Mesothelial cell of epicardium (in vitro differentiated cells): ENCODE measurements around the gene HOMER3. TPM values are rescaled to one million over a fixed set of nuclear protein-coding genes. Genes with fewer than 3 reads are reported as not detected.
"Not testable (repeated sequence)": the region's sequence is repeated elsewhere in the genome, so short reads cannot be mapped to it uniquely, and the experiment has no call there.

ENCODE experiments used
- DNase-seq, 2 experiments: peaks; one replicate each; pipeline ENCODE4 v3.0.0; 2021; ENCODE audit warnings: low spot score in 2 of 2; ENCODE audit not compliant: unreplicated experiment in 2 of 2
- H3K27ac Mint-ChIP-seq: 2 replicates; pipeline ENCODE4 v1.8.0; 2021; ENCODE audit warnings: mixed read lengths
- H3K27me3 Mint-ChIP-seq: 2 replicates; pipeline ENCODE4 v1.8.0; 2021; ENCODE audit warnings: low read depth, mixed read lengths
- H3K36me3 Mint-ChIP-seq: 2 replicates; pipeline ENCODE4 v1.8.0; 2021; ENCODE audit warnings: mixed read lengths
- H3K4me1 Mint-ChIP-seq: 2 replicates; pipeline ENCODE4 v1.8.0; 2021; ENCODE audit warnings: mixed read lengths
- H3K4me3 Mint-ChIP-seq: 2 replicates; pipeline ENCODE4 v1.8.0; 2021; ENCODE audit warnings: mild to moderate bottlenecking, moderate library complexity, mixed read lengths
- H3K9me3 Mint-ChIP-seq: 2 replicates; pipeline ENCODE4 v1.8.0; 2021; ENCODE audit warnings: mixed read lengths
- CTCF ChIP-seq: fragments of 200-600 bp; sonication (generic); IDR thresholded peaks from one replicate; pipeline ENCODE4 v1.5.0; 2021; ENCODE audit warnings: antibody characterized with exemption; ENCODE audit not compliant: unreplicated experiment
- total RNA-seq: library from RNA; stranded (reverse); gene quantifications from 3 replicates; pipeline ENCODE4 v1.2.1, GENCODE V29; 2021

HOMER3 gene
- total RNA-seq, 1 donor from 2014 or later, result 53.7 TPM

GRCh38 chr19:18964121-18964520, 23.1 kb upstream of the HOMER3 start:
- Mint-ChIP-seq H3K27me3 (peaks cover 16% of the 10 kb centered on the region), H3K36me3 (no peaks in the 10 kb centered on the region), H3K4me1 (no peaks in the 10 kb centered on the region), H3K27ac (no peak overlapping the region), H3K4me3 (no peak overlapping the region), H3K9me3 (no peaks in the 10 kb centered on the region)
- DNase-seq, result no peak
- TF ChIP-seq CTCF, result no peak

GRCh38 chr19:18961767-18962620, 21.0 kb upstream of the HOMER3 start:
- no peak overlapping the region for H3K27ac Mint-ChIP-seq
- H3K27me3 Mint-ChIP-seq, result peaks cover 17% of the 10 kb centered on the region
- DNase-seq, result no peak
- TF ChIP-seq CTCF, result no peak
- H3K9me3 Mint-ChIP-seq, result no peaks in the 10 kb centered on the region
- H3K4me3 Mint-ChIP-seq, result no peak overlapping the region
- H3K36me3 Mint-ChIP-seq, result no peaks in the 10 kb centered on the region
- H3K4me1 Mint-ChIP-seq, result no peaks in the 10 kb centered on the region

- no peak for DNase-seq
- Mint-ChIP-seq H3K4me1 (no peaks in the 10 kb centered on the region), H3K36me3 (no peaks in the 10 kb centered on the region), H3K27ac (no peak overlapping the region), H3K4me3 (no peak overlapping the region), H3K9me3 (no peaks in the 10 kb centered on the region), H3K27me3 (peaks cover 14% of the 10 kb centered on the region)
- TF ChIP-seq CTCF, result no peak
Observed at GRCh38 chr19:18960370-18960769, 19.4 kb upstream of the HOMER3 start.

GRCh38 chr19:18955042-18955441, 14.0 kb upstream of the HOMER3 start:
- DNase-seq, result no peak
- peaks cover 4% of the 10 kb centered on the region for H3K9me3 Mint-ChIP-seq
- no peak for TF ChIP-seq CTCF
- H3K4me3 Mint-ChIP-seq, result no peak overlapping the region
- H3K36me3 Mint-ChIP-seq, result no peaks in the 10 kb centered on the region
- H3K27ac Mint-ChIP-seq, result no peak overlapping the region
- peaks cover 3% of the 10 kb centered on the region for H3K27me3 Mint-ChIP-seq
- H3K4me1 Mint-ChIP-seq, result no peaks in the 10 kb centered on the region

- Mint-ChIP-seq H3K27ac (no peak overlapping the region), H3K9me3 (peaks cover 4% of the 10 kb centered on the region), H3K27me3 (peaks cover 3% of the 10 kb centered on the region), H3K4me1 (no peaks in the 10 kb centered on the region), H3K4me3 (no peak overlapping the region), H3K36me3 (no peaks in the 10 kb centered on the region)
- no peak for DNase-seq
- no peak for TF ChIP-seq CTCF
Observed at GRCh38 chr19:18954094-18954493, 13.1 kb upstream of the HOMER3 start.

GRCh38 chr19:18952364-18953003, 11.5 kb upstream of the HOMER3 start:
- DNase-seq, H3K4me1 Mint-ChIP-seq, H3K27me3 Mint-ChIP-seq, H3K36me3 Mint-ChIP-seq, H3K27ac Mint-ChIP-seq, H3K4me3 Mint-ChIP-seq, H3K9me3 Mint-ChIP-seq: not testable (repeated sequence)
